GM12874 (cell line): Measurements from ENCODE around the gene FAM50B.

Source experiments
- CTCF ChIP-seq: IDR thresholded peaks from 2 replicates; pipeline ENCODE4 v1.5.1; 2011; ENCODE audit warnings: low read depth, mild to moderate bottlenecking, control low read depth, low read length, moderate library complexity; ENCODE audit not compliant: insufficient read depth

Gene FAM50B

DNA sequence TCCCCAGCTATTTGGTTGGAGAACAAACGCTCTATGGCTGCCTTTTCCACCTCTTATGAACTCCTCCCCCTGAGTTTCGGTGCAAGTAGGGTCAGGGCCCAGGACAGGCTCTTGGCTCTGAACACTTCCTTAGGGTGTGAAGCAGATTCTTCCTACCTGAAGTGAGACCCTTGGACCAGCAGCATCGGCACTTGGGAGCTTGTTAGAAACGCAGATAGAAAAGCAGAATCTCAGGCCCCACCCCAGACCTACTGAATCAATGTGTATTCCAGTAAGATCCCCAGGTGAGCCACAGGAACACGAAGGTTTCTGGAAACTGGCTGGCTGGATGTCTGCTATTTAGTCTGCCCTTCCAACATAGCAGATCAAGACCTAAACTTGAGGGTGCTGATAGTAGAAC lies 3.2 kb downstream of the FAM50B start:
- no peak for TF ChIP-seq CTCF

GRCh38 chr6:3855866-3856265 lies 6.7 kb downstream of the FAM50B start:
- TF ChIP-seq CTCF, result no peak

DNA sequence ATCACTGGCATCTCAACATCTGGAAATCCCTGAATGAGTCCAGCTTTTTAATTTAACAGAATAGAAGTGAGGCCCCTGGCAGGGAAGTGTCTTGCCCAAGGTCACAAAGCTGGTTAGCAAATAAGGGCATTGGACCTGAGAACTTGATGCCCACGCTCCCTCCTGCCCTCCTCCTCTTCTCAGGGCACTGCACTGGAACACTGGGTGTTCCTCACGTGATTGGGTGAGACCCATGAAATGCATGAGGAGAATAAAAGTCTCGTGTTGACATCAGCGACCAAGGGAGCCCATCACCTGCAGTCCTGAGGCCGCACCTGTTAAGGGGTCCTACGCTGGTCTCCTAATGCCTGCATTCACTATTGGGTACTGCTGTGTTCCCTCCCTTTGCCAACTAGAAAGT lies 7.4 kb downstream of the FAM50B start:
- TF ChIP-seq CTCF, result no peak

GRCh38 chr6:3857468-3858456 lies 8.6 kb downstream of the FAM50B start:
- no peak for TF ChIP-seq CTCF

DNA sequence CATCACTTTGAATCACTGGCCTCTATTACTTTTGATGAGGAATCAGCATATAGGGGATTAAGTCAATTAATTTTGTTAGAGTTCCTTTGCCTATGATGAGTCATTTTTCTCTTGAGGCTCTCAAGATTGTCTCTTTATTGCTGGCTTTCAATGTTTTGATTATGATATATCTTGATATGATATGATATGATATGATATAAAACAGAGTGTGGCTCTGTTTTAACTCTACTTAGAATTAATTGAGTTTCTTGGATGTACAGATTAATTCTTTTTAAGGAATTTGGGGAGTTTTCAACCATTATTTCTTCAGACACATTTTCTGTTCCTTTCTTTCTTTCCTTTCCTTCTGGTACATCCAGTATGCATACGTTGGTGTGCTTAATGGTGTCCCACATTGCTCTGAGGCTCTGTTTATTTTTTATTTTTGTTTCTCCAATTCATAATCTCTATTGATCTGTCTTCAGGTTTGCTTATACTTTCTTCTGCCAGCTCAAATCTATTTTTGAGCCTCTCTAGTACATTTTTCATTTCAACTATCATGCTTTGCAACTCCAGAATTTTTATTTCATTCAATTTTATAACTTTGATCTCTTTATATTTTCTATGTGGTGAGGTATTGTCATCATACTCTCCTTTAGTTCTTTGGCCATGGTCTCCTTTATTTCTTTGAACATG lies 10.8 kb downstream of the FAM50B start:
- no peak for TF ChIP-seq CTCF

GRCh38 chr6:3861424-3861823 lies 12.3 kb downstream of the FAM50B start:
- no peak for TF ChIP-seq CTCF

GRCh38 chr6:3862038-3862437 lies 12.9 kb downstream of the FAM50B start:
- no peak for TF ChIP-seq CTCF
